ENCODE data around the gene PHAF1. TPM values are rescaled to one million over a fixed set of nuclear protein-coding genes. Genes with fewer than 3 reads are reported as not detected.

Gene PHAF1
- total and polyA plus RNA-seq, 2 of the 13 experiments (the other 11 are each of a cell fraction or from before 2014, with no cell fraction given) = 48.3 to 174 TPM

- TF ChIP-seq ZNF335 (CRISPR knock-in tag; IDR thresholded peaks at IDR 0.05) (0 out of 2 replicates have a peak, but pooled peaks have one; percentile 60), ZNF367 (CRISPR knock-in tag; IDR thresholded peaks at IDR 0.05; ENCODE audit: borderline replicate concordance) (no peak), RARA (CRISPR knock-in tag; IDR thresholded peaks at IDR 0.05) (peak; percentile 16; the same call in 1 of the 2 replicates), USF2 (IDR thresholded peaks at IDR 0.05; ENCODE audit: low read depth, low read length) (no peak), USF2 (CRISPR knock-in tag; IDR thresholded peaks at IDR 0.05; ENCODE audit: borderline replicate concordance) (no peak), THYN1 (CRISPR knock-in tag; IDR thresholded peaks at IDR 0.05; ENCODE audit: borderline replicate concordance, low read depth) (no peak), ZNF816 (CRISPR knock-in tag; IDR thresholded peaks at IDR 0.05; ENCODE audit: borderline replicate concordance) (no peak), SMC3 (IDR thresholded peaks at IDR 0.05; ENCODE audit: low read length) (no peak), NCOA1 (CRISPR knock-in tag; IDR thresholded peaks at IDR 0.05) (0 out of 2 replicates have a peak, but pooled peaks have one; percentile 42)
- TF ChIP-seq, protein P1, sequence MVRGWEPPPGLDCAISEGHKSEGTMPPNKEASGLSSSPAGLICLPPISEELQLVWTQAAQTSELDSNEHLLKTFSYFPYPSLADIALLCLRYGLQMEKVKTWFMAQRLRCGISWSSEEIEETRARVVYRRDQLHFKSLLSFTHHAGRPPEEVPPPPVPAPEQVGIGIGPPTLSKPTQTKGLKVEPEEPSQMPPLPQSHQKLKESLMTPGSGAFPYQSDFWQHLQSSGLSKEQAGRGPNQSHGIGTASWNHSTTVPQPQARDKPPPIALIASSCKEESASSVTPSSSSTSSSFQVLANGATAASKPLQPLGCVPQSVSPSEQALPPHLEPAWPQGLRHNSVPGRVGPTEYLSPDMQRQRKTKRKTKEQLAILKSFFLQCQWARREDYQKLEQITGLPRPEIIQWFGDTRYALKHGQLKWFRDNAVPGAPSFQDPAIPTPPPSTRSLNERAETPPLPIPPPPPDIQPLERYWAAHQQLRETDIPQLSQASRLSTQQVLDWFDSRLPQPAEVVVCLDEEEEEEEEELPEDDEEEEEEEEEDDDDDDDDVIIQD (CRISPR knock-in tag; IDR thresholded peaks at IDR 0.05; ENCODE audit: low read depth) = no peak
Measured at GRCh38 chr16:67112591-67113399, 3.1 kb downstream of the PHAF1 start (continued).

Measured in HepG2 (cell line).